Lower lobe of right lung (tissue), 2 donors: ENCODE results near the gene GET4. TPM values are rescaled to one million over a fixed set of nuclear protein-coding genes. Genes with fewer than 3 reads are reported as not detected.
"Not testable (repeated sequence)": the region's sequence is repeated elsewhere in the genome, so short reads cannot be mapped to it uniquely, and the experiment has no call there.

Experiments
- ATAC-seq, 2 donors: fragments of 200-7000 bp; cut with Tn5 transposase; one replicate each; pipeline ENCODE4 v1.9.1; 2020 to 2022; ENCODE audit warnings: mild to moderate bottlenecking in 2 of 2, moderate library complexity in 2 of 2
- DNase-seq: peaks from one replicate; pipeline ENCODE4 v3.0.0-alpha.2; 2020
- H3K27ac ChIP-seq: fragments of 200-600 bp; one replicate; pipeline ENCODE4 v1.8.0; 2022
- H3K27me3 ChIP-seq: fragments of 200-600 bp; one replicate; pipeline ENCODE4 v1.8.0; 2022; ENCODE audit warnings: low read depth
- H3K36me3 ChIP-seq: fragments of 200-600 bp; one replicate; pipeline ENCODE4 v1.8.0; 2022; ENCODE audit warnings: mild to moderate bottlenecking
- H3K4me1 ChIP-seq: fragments of 200-600 bp; one replicate; pipeline ENCODE4 v1.8.0; 2022
- H3K4me3 ChIP-seq: fragments of 200-600 bp; one replicate; pipeline ENCODE4 v1.8.0; 2022; ENCODE audit warnings: mild to moderate bottlenecking
- H3K9me3 ChIP-seq: fragments of 200-600 bp; one replicate; pipeline ENCODE4 v1.8.0; 2022
- intact Hi-C: fragments of 100-400 bp; cut with DNase I; formaldehyde crosslinking; loops from one replicate; pipeline ENCODE4 v1.11.0; 2022
- total RNA-seq: library from RNA; stranded (reverse); fragmentation: NEBNext Ultra II Directional; extraction: Animal tissue kit (Norgen Biotek cat#: 25700); gene quantifications from one replicate; pipeline ENCODE4 v1.2.1, GENCODE V29; 2021
- TF ChIP-seq, protein P1 (sequence below): fragments of 200-600 bp; IDR thresholded peaks from one replicate; pipeline ENCODE4 v1.8.0; 2022; ENCODE audit warnings: antibody characterized with exemption, mild to moderate bottlenecking
- donor health status: DM: no; HTN: yes; CAD: no; lungs with severe emphysema.

The GET4 gene
- total RNA-seq, 1 donor from 2014 or later = 31.7 TPM

DNA sequence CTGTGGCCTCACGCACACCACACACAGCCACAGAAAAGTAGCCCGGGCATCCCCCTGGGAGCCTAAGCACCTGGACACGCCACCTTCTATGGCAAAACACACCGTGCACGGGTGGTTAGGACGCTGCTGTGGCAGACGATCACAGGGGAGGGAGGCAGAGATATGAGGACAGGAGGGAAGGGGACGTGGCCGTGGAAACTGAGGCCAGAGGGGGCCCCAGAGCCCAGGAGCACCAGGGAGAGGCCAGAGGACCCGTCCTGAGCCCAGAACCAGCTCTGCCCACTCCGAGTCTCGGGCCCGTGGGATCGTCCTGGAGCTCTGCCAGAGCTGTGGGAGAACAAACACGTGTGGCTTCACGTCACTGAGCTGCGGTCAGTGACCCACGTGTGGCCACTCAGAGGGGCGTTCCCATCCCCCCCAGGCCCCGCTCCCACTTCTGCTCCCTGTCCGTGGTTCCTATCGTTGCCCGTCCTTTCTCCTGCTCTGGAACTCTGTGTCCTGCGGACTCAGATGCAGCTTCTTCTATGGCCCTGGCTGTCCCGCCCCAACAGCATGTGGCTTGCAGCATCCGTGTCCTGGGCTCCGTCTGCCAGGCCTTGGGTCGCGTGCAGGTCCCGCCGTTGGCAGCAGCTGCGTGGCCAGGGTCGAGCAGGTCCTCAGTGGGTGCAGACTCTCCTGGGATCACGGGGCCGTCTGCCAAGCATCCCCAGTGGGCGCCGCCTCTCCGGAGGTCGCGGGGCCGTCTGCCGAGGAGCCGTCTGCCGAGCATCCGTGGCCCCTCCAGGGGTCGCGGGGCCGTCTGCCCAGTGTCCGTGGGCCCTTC, 31.0 kb downstream of the GET4 start:
- Histone ChIP-seq H3K4me1 (no peaks in the 10 kb centered on the region), H3K27ac (no peak overlapping the region), H3K27me3 (no peaks in the 10 kb centered on the region), H3K4me3 (no peak overlapping the region), H3K9me3 (no peaks in the 10 kb centered on the region), H3K36me3 (peaks cover 8% of the 10 kb centered on the region)
- no peak for DNase-seq
- TF ChIP-seq, protein P1, sequence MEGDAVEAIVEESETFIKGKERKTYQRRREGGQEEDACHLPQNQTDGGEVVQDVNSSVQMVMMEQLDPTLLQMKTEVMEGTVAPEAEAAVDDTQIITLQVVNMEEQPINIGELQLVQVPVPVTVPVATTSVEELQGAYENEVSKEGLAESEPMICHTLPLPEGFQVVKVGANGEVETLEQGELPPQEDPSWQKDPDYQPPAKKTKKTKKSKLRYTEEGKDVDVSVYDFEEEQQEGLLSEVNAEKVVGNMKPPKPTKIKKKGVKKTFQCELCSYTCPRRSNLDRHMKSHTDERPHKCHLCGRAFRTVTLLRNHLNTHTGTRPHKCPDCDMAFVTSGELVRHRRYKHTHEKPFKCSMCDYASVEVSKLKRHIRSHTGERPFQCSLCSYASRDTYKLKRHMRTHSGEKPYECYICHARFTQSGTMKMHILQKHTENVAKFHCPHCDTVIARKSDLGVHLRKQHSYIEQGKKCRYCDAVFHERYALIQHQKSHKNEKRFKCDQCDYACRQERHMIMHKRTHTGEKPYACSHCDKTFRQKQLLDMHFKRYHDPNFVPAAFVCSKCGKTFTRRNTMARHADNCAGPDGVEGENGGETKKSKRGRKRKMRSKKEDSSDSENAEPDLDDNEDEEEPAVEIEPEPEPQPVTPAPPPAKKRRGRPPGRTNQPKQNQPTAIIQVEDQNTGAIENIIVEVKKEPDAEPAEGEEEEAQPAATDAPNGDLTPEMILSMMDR = no peak
- intact Hi-C loops = no loop called here
- peak in 1 of 2 donors; percentile 4 for ATAC-seq

DNA sequence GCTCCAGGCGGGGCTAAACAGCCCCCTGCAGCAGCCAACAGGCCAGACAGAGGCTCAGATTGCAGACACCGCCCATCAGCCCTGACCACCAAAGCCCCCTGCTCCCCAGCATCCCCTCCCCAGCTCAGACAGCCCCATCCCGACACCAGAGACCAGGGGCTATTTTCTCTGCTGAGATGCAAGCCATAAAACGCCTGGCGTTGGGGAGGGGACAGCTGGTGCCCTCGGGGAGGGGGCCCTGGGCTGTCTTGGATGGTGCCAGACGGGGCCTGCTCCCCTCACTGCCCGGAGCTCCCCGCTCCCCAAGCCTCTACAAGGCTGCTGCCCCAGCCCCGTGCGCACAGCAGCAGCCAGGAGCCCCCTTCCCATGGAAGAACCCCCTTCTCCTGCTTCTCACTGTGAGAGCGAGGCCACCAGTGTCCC, 31.8 kb downstream of the GET4 start:
- ATAC-seq = no peak

DNA sequence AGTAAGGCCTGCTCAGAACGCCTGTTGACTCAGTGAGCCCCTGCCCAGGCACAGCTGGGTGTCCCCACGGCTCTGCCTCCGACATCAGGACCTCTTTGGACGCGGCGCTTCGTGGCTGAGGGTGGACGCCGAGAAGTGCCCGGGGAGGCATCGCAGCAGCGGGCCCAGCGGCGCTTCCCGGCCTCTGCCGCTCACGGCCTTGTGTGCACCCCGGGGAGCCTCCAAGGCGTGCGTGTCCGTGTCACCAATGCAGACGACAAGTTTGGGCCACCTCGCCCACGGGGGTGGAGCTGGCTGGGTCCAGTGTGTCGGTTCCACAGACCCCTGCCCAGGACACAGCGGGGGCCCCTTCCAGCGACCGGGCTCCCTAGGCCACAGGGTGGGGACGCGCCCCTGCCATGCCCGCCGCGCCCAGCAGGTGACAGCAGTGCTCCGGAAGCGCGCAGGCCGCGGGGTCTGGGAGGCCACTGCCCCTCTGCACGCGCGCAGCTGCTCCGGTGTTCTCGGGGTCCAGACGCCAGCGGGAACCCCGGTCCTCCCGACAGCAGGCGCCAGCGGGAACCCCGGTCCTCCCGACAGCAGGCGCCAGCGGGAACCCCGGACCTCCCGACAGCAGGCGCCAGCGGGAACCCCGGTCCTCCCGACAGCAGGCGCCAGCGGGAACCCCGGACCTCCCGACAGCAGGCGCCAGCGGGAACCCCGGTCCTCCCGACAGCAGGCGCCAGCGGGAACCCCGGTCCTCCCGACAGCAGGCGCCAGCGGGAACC, 32.4 kb downstream of the GET4 start:
- H3K4me1 ChIP-seq, H3K36me3 ChIP-seq, H3K27me3 ChIP-seq, H3K27ac ChIP-seq, H3K9me3 ChIP-seq, intact Hi-C loops: not testable (repeated sequence)
- DNase-seq (peak; percentile 68), ATAC-seq (peak; percentile 85 to 93)
- peak overlapping the region; percentile 45 for H3K4me3 ChIP-seq
- TF ChIP-seq, protein P1 = peak; percentile 74

More for the DNA sequence above, 31.8 kb downstream of the GET4 start:
- Histone ChIP-seq H3K27me3 (no peaks in the 10 kb centered on the region), H3K4me1 (no peaks in the 10 kb centered on the region), H3K27ac (no peak overlapping the region), H3K4me3 (no peak overlapping the region), H3K36me3 (peaks cover 8% of the 10 kb centered on the region), H3K9me3 (no peaks in the 10 kb centered on the region)
- TF ChIP-seq, protein P1 = no peak
- no peak for DNase-seq
- intact Hi-C loops = no loop called here

- peaks cover 2% of the 10 kb centered on the region for H3K36me3 ChIP-seq
- intact Hi-C loops = no loop called here
- ATAC-seq (peak; percentile 67 to 74), DNase-seq (peak; percentile 90)
- no peaks in the 10 kb centered on the region for H3K4me1 ChIP-seq
- TF ChIP-seq, protein P1 = no peak
- H3K27me3 ChIP-seq = no peaks in the 10 kb centered on the region
- H3K27ac ChIP-seq = peak overlapping the region; percentile 36
- peak overlapping the region; percentile 45 for H3K4me3 ChIP-seq
- no peaks in the 10 kb centered on the region for H3K9me3 ChIP-seq
Measured at GRCh38 chr7:909358-910329, 33.3 kb downstream of the GET4 start.

DNA sequence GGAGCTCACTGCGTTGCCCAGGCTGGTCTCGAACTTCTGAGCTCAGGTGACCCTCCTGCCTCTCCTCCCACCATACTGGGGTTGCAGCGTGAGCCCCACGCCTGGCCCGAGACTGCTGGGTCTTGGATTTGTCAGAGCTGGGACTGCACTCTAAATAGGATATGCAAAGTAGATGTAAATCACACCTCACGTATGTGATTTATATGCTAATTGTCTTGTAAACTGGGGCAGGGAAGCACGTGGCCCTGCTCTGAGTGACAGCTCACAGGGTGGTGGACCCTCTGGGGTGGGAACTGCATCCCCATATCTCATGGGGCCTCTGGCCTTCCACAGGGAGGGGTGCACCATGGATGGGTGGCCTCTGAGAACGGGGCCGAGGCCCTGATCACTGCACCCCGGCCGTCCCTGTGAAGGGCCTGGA, 34.1 kb downstream of the GET4 start:
- no peaks in the 10 kb centered on the region for H3K9me3 ChIP-seq
- ATAC-seq (no peak), DNase-seq (no peak)
- no peaks in the 10 kb centered on the region for H3K4me1 ChIP-seq
- no peak overlapping the region for H3K4me3 ChIP-seq
- TF ChIP-seq, protein P1 = no peak
- H3K27me3 ChIP-seq = no peaks in the 10 kb centered on the region
- intact Hi-C loops = no loop called here
- no peak overlapping the region for H3K27ac ChIP-seq
- H3K36me3 ChIP-seq = no peaks in the 10 kb centered on the region
